ENCODE results near the gene GPAM.

Gene GPAM

DNA sequence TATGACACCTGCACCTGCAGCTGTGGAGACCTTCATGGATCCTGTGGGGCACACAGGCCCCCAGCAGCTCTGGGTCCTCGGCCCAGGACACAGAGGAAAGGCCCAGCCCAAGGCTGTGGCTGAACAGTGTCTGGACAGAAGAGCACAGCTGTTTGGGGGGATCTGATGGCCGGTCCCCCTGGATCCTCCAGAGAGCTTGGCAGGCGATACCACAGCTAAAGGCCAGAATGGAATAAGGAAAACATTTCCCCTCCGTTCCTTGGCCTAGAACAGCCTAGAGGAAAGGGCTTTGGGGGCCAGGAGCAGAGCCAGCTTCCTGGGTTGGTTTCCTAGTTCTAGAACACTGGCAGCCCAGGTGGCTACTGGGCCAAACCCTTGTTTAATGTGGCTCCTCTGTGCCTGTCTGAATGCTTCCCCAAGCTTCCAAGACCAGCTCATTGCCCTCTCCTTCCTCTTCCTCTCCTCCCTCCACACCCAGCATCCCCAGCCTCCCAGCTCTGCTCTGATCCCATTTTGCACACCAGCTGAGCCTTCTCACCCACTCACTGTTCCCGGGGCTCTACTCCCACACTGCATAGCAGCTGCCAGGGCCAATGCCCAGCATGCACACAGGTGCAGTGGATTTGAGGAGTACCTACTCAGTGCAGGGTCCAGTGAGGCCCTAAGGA is 46.9 kb downstream of the GPAM start:
- H2AFZ ChIP-seq (ENCODE audit: insufficient read depth, low read length, poor library complexity): no peak overlapping the region
- H3K4me3 ChIP-seq (ENCODE audit: low read depth, low read length): no peak overlapping the region
- no peaks in the 10 kb centered on the region for H3K79me1 ChIP-seq (ENCODE audit: low read length)
- H3K23ac ChIP-seq (ENCODE audit: low read length): no peak overlapping the region
- no peak overlapping the region for H3K9ac ChIP-seq (ENCODE audit: low read length)
- H2BK120ac ChIP-seq (ENCODE audit: insufficient read depth, low read length, poor library complexity): no peak overlapping the region
- H3K27me3 ChIP-seq (ENCODE audit: insufficient read depth, low read length): no peaks in the 10 kb centered on the region
- H2AK5ac ChIP-seq (ENCODE audit: low read length): no peak overlapping the region
- no peaks in the 10 kb centered on the region for H3K79me2 ChIP-seq (ENCODE audit: control insufficient read depth, insufficient read depth, low read length, poor library complexity)
- no peak overlapping the region for H3K27ac ChIP-seq (ENCODE audit: low read depth, low read length)
- no peaks in the 10 kb centered on the region for H3K36me3 ChIP-seq (ENCODE audit: control insufficient read depth in 1 of 2, insufficient read depth in 2 of 2, low read length in 2 of 2)
- H3K18ac ChIP-seq (ENCODE audit: low read length): no peak overlapping the region
- H3K4ac ChIP-seq (ENCODE audit: low read depth, low read length): no peak overlapping the region
- H3K4me2 ChIP-seq (ENCODE audit: low read length): no peak overlapping the region
- no peak overlapping the region for H3K14ac ChIP-seq (ENCODE audit: low read length)
- H4K12ac ChIP-seq (ENCODE audit: low read depth, low read length): no peak overlapping the region
- no peak overlapping the region for H4K8ac ChIP-seq (ENCODE audit: low read depth, low read length)
- no peaks in the 10 kb centered on the region for H3K4me1 ChIP-seq (ENCODE audit: control insufficient read depth in 1 of 2, insufficient read depth in 2 of 2, low read length in 2 of 2)
- H4K91ac ChIP-seq (ENCODE audit: low read depth, low read length): no peak overlapping the region
- no CpG with 5 or more reads among the region's 5 CpGs for WGBS (ENCODE audit: extremely low coverage, insufficient coverage, insufficient read length)
- DNase-seq: no peak
- no peak overlapping the region for H2BK12ac ChIP-seq (ENCODE audit: low read length)
- no peak overlapping the region for H2BK5ac ChIP-seq (ENCODE audit: low read depth, low read length, poor library complexity)
- no peaks in the 10 kb centered on the region for H3K9me3 ChIP-seq (ENCODE audit: insufficient read depth, low read depth, low read length)

DNA sequence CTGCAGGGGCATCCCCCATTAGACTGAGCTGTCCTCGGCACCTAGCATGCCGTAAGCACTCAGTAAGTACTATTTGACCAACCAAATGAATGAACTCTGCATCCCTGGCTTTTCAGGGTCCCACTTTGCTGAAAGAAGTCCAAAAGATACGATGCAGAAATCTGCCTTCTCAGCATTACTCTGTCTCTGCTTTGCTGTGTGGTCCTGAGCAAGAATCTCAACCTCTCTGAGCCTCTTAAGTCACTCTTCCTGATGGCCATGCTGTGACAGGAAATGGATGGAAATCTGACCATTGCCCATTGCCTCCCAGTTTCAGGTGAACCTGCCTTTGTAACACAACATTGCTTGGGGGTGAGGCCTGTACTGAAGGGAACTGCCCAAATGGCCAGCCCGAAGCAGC is 48.0 kb downstream of the GPAM start:
- H4K8ac ChIP-seq (ENCODE audit: low read depth, low read length): no peak overlapping the region
- H3K36me3 ChIP-seq (ENCODE audit: control insufficient read depth in 1 of 2, insufficient read depth in 2 of 2, low read length in 2 of 2): no peaks in the 10 kb centered on the region
- no peak overlapping the region for H2BK120ac ChIP-seq (ENCODE audit: insufficient read depth, low read length, poor library complexity)
- no peak overlapping the region for H4K12ac ChIP-seq (ENCODE audit: low read depth, low read length)
- H3K27me3 ChIP-seq (ENCODE audit: insufficient read depth, low read length): no peaks in the 10 kb centered on the region
- no peak overlapping the region for H3K23ac ChIP-seq (ENCODE audit: low read length)
- H3K79me2 ChIP-seq (ENCODE audit: control insufficient read depth, insufficient read depth, low read length, poor library complexity): no peaks in the 10 kb centered on the region
- no peak overlapping the region for H3K27ac ChIP-seq (ENCODE audit: low read depth, low read length)
- H2BK5ac ChIP-seq (ENCODE audit: low read depth, low read length, poor library complexity): no peak overlapping the region
- H2AFZ ChIP-seq (ENCODE audit: insufficient read depth, low read length, poor library complexity): no peak overlapping the region
- no peak overlapping the region for H3K9ac ChIP-seq (ENCODE audit: low read length)
- H3K18ac ChIP-seq (ENCODE audit: low read length): no peak overlapping the region
- no peaks in the 10 kb centered on the region for H3K79me1 ChIP-seq (ENCODE audit: low read length)
- H3K4me2 ChIP-seq (ENCODE audit: low read length): no peak overlapping the region
- no peaks in the 10 kb centered on the region for H3K4me1 ChIP-seq (ENCODE audit: control insufficient read depth in 1 of 2, insufficient read depth in 2 of 2, low read length in 2 of 2)
- no peak overlapping the region for H2AK5ac ChIP-seq (ENCODE audit: low read length)
- no peak overlapping the region for H2BK12ac ChIP-seq (ENCODE audit: low read length)
- no peak overlapping the region for H4K91ac ChIP-seq (ENCODE audit: low read depth, low read length)
- WGBS (ENCODE audit: extremely low coverage, insufficient coverage, insufficient read length): no CpG with 5 or more reads among the region's 4 CpGs
- H3K14ac ChIP-seq (ENCODE audit: low read length): no peak overlapping the region
- no peak for DNase-seq
- H3K4me3 ChIP-seq (ENCODE audit: low read depth, low read length): no peak overlapping the region
- H3K9me3 ChIP-seq (ENCODE audit: insufficient read depth, low read depth, low read length): no peaks in the 10 kb centered on the region
- H3K4ac ChIP-seq (ENCODE audit: low read depth, low read length): no peak overlapping the region

DNA sequence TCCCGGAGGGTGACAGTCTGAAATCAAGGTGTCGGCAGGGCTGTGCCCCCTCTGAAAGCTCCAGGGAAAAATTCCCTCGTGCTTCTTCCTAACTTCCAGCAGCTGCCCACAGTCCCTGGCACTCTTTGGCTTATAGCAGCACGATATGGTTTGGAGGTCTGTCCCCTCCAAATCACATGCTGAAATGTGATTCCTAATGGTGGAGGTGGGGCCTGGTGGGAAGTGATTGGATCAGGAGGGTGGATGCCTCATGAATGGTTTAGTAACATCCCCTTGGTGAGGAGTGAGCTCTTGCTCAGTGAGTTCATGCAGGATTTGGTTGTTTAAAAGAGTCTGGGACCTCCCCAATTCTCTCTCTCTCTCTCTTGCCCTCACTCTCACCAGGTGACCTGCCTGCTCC is 51.1 kb downstream of the GPAM start:
- no peak for DNase-seq
- H3K79me1 ChIP-seq (ENCODE audit: low read length): no peaks in the 10 kb centered on the region
- H4K8ac ChIP-seq (ENCODE audit: low read depth, low read length): no peak overlapping the region
- no peak overlapping the region for H3K4ac ChIP-seq (ENCODE audit: low read depth, low read length)
- no peak overlapping the region for H3K9ac ChIP-seq (ENCODE audit: low read length)
- no peak overlapping the region for H2BK120ac ChIP-seq (ENCODE audit: insufficient read depth, low read length, poor library complexity)
- no peaks in the 10 kb centered on the region for H3K36me3 ChIP-seq (ENCODE audit: control insufficient read depth in 1 of 2, insufficient read depth in 2 of 2, low read length in 2 of 2)
- no peak overlapping the region for H3K23ac ChIP-seq (ENCODE audit: low read length)
- no peaks in the 10 kb centered on the region for H3K9me3 ChIP-seq (ENCODE audit: insufficient read depth, low read depth, low read length)
- H2AFZ ChIP-seq (ENCODE audit: insufficient read depth, low read length, poor library complexity): no peak overlapping the region
- no peaks in the 10 kb centered on the region for H3K4me1 ChIP-seq (ENCODE audit: control insufficient read depth in 1 of 2, insufficient read depth in 2 of 2, low read length in 2 of 2)
- no peak overlapping the region for H3K14ac ChIP-seq (ENCODE audit: low read length)
- H3K18ac ChIP-seq (ENCODE audit: low read length): no peak overlapping the region
- no peak overlapping the region for H3K4me2 ChIP-seq (ENCODE audit: low read length)
- H2BK5ac ChIP-seq (ENCODE audit: low read depth, low read length, poor library complexity): no peak overlapping the region
- H3K27ac ChIP-seq (ENCODE audit: low read depth, low read length): no peak overlapping the region
- no peaks in the 10 kb centered on the region for H3K79me2 ChIP-seq (ENCODE audit: control insufficient read depth, insufficient read depth, low read length, poor library complexity)
- H3K27me3 ChIP-seq (ENCODE audit: insufficient read depth, low read length): no peaks in the 10 kb centered on the region
- no peak overlapping the region for H4K91ac ChIP-seq (ENCODE audit: low read depth, low read length)
- H2BK12ac ChIP-seq (ENCODE audit: low read length): no peak overlapping the region
- no peak overlapping the region for H4K12ac ChIP-seq (ENCODE audit: low read depth, low read length)
- WGBS (ENCODE audit: extremely low coverage, insufficient coverage, insufficient read length): no CpG with 5 or more reads among the region's 4 CpGs
- no peak overlapping the region for H2AK5ac ChIP-seq (ENCODE audit: low read length)
- H3K4me3 ChIP-seq (ENCODE audit: low read depth, low read length): no peak overlapping the region

DNA sequence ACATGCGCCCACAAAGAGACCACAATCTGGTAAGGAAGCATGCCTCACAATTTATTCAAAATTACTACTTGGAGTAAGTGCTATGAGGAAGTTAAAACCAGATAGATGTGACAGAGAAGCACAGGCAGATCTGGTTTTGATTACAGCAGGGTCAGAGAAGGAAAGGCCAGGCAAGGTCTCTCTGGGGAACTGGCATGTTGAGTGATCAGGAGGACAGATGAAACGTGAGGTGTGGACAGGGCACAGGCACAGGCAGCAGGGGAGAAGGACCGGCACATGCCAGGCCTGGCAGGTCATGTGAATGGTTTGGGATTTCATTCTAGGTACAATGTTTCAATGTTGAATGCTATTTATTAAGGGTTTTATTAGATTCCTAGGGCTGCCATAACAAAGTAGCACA is 51.6 kb downstream of the GPAM start:
- no peak overlapping the region for H3K4me3 ChIP-seq (ENCODE audit: low read depth, low read length)
- no peak overlapping the region for H4K12ac ChIP-seq (ENCODE audit: low read depth, low read length)
- H3K9ac ChIP-seq (ENCODE audit: low read length): no peak overlapping the region
- H2AK5ac ChIP-seq (ENCODE audit: low read length): no peak overlapping the region
- H3K27me3 ChIP-seq (ENCODE audit: insufficient read depth, low read length): no peaks in the 10 kb centered on the region
- H3K18ac ChIP-seq (ENCODE audit: low read length): no peak overlapping the region
- no peak overlapping the region for H3K4ac ChIP-seq (ENCODE audit: low read depth, low read length)
- H3K79me2 ChIP-seq (ENCODE audit: control insufficient read depth, insufficient read depth, low read length, poor library complexity): no peaks in the 10 kb centered on the region
- no peak overlapping the region for H3K4me2 ChIP-seq (ENCODE audit: low read length)
- WGBS (ENCODE audit: extremely low coverage, insufficient coverage, insufficient read length): no CpG with 5 or more reads among the region's 3 CpGs
- H3K9me3 ChIP-seq (ENCODE audit: insufficient read depth, low read depth, low read length): no peaks in the 10 kb centered on the region
- no peak overlapping the region for H2BK12ac ChIP-seq (ENCODE audit: low read length)
- H4K91ac ChIP-seq (ENCODE audit: low read depth, low read length): no peak overlapping the region
- H3K4me1 ChIP-seq (ENCODE audit: control insufficient read depth in 1 of 2, insufficient read depth in 2 of 2, low read length in 2 of 2): no peaks in the 10 kb centered on the region
- H2BK120ac ChIP-seq (ENCODE audit: insufficient read depth, low read length, poor library complexity): no peak overlapping the region
- no peak overlapping the region for H3K23ac ChIP-seq (ENCODE audit: low read length)
- H2AFZ ChIP-seq (ENCODE audit: insufficient read depth, low read length, poor library complexity): no peak overlapping the region
- H2BK5ac ChIP-seq (ENCODE audit: low read depth, low read length, poor library complexity): no peak overlapping the region
- no peak overlapping the region for H4K8ac ChIP-seq (ENCODE audit: low read depth, low read length)
- DNase-seq: no peak
- no peaks in the 10 kb centered on the region for H3K36me3 ChIP-seq (ENCODE audit: control insufficient read depth in 1 of 2, insufficient read depth in 2 of 2, low read length in 2 of 2)
- no peak overlapping the region for H3K27ac ChIP-seq (ENCODE audit: low read depth, low read length)
- H3K79me1 ChIP-seq (ENCODE audit: low read length): no peaks in the 10 kb centered on the region
- no peak overlapping the region for H3K14ac ChIP-seq (ENCODE audit: low read length)
